ENCODE data around the gene ASCL2.

The ASCL2 gene

GRCh38 chr11:2261436-2262230, 8.8 kb downstream of the ASCL2 start:
- TF ChIP-seq CTCF (IDR thresholded peaks at IDR 0.05; ENCODE audit: insufficient read depth, low read depth, low read length, missing control alignments) = no peak
- no peak for DNase-seq (ENCODE audit: low read depth)
- no peak overlapping the region for H3K4me3 ChIP-seq (ENCODE audit: low read length)

GRCh38 chr11:2260491-2261364, 9.7 kb downstream of the ASCL2 start:
- H3K4me3 ChIP-seq (ENCODE audit: low read length) = no peak overlapping the region
- no peak for TF ChIP-seq CTCF (IDR thresholded peaks at IDR 0.05; ENCODE audit: insufficient read depth, low read depth, low read length, missing control alignments)
- DNase-seq (ENCODE audit: low read depth) = no peak

- DNase-seq (ENCODE audit: low read depth) = no peak
- H3K4me3 ChIP-seq (ENCODE audit: low read length) = no peak overlapping the region
- TF ChIP-seq CTCF (IDR thresholded peaks at IDR 0.05; ENCODE audit: insufficient read depth, low read depth, low read length, missing control alignments) = no peak
These were observed 10.4 kb downstream of the ASCL2 start for GRCh38 chr11:2259897-2260451.

GRCh38 chr11:2259466-2259830, 10.9 kb downstream of the ASCL2 start:
- TF ChIP-seq CTCF (IDR thresholded peaks at IDR 0.05; ENCODE audit: insufficient read depth, low read depth, low read length, missing control alignments) = no peak
- no peak overlapping the region for H3K4me3 ChIP-seq (ENCODE audit: low read length)
- DNase-seq (ENCODE audit: low read depth) = no peak

GRCh38 chr11:2258501-2259465, 11.6 kb downstream of the ASCL2 start:
- no peak for TF ChIP-seq CTCF (IDR thresholded peaks at IDR 0.05; ENCODE audit: insufficient read depth, low read depth, low read length, missing control alignments)
- H3K4me3 ChIP-seq (ENCODE audit: low read length) = no peak overlapping the region
- no peak for DNase-seq (ENCODE audit: low read depth)
